ENCODE results near the gene TXNDC11.
"Not testable (repeated sequence)": the region's sequence is repeated elsewhere in the genome, so short reads cannot be mapped to it uniquely, and the experiment has no call there.

TXNDC11 gene

GRCh38 chr16:11742536-11743307, at the start of gene TXNDC11:
TXNDC11 (minus strand) TSS chr16:11742857; CDS start chr16:11742730, 127 bp downstream.
- peaks cover 6% of the 10 kb centered on the region for H3K36me3 ChIP-seq (ENCODE audit: control insufficient read depth, insufficient read depth, low read length, severe bottlenecking)
- peaks cover 29% of the 10 kb centered on the region for H3K4me1 ChIP-seq (ENCODE audit: control insufficient read depth, insufficient read depth, low read length)
- peak; percentile 99 for DNase-seq (ENCODE audit: low read depth)
- peak within 1 kb of the TSS; percentile 99 for H3K4me3 ChIP-seq (ENCODE audit: low read length)
- H3K9me3 ChIP-seq (ENCODE audit: control insufficient read depth, low read length), result no peaks in the 10 kb centered on the region
- H3K27me3 ChIP-seq (replicated peaks; ENCODE audit: control insufficient read depth, insufficient read depth, low read length), result no peaks in the 10 kb centered on the region
- H3K9ac ChIP-seq (ENCODE audit: low read length), result peak within 1 kb of the TSS; percentile 97

GRCh38 chr16:11791144-11791828, 48.6 kb upstream of the TXNDC11 start:
- no peak overlapping the region for H3K4me3 ChIP-seq (ENCODE audit: low read length)
- H3K9me3 ChIP-seq (ENCODE audit: control insufficient read depth, low read length), result no peaks in the 10 kb centered on the region
- no peaks in the 10 kb centered on the region for H3K27me3 ChIP-seq (replicated peaks; ENCODE audit: control insufficient read depth, insufficient read depth, low read length)
- peaks cover 60% of the 10 kb centered on the region for H3K4me1 ChIP-seq (ENCODE audit: control insufficient read depth, insufficient read depth, low read length)
- DNase-seq (ENCODE audit: low read depth), result no peak
- no peaks in the 10 kb centered on the region for H3K36me3 ChIP-seq (ENCODE audit: control insufficient read depth, insufficient read depth, low read length, severe bottlenecking)
- H3K9ac ChIP-seq (ENCODE audit: low read length), result no peak overlapping the region

GRCh38 chr16:11788914-11789313, 46.3 kb upstream of the TXNDC11 start:
- Histone ChIP-seq H3K9ac (ENCODE audit: low read length) (no peak overlapping the region), H3K27me3 (replicated peaks; ENCODE audit: control insufficient read depth, insufficient read depth, low read length) (no peaks in the 10 kb centered on the region), H3K36me3 (ENCODE audit: control insufficient read depth, insufficient read depth, low read length, severe bottlenecking) (no peaks in the 10 kb centered on the region), H3K4me1 (ENCODE audit: control insufficient read depth, insufficient read depth, low read length) (peaks cover 40% of the 10 kb centered on the region), H3K4me3 (ENCODE audit: low read length) (no peak overlapping the region), H3K9me3 (ENCODE audit: control insufficient read depth, low read length) (no peaks in the 10 kb centered on the region)
- DNase-seq (ENCODE audit: low read depth), result no peak

- H3K36me3 ChIP-seq (ENCODE audit: control insufficient read depth, insufficient read depth, low read length, severe bottlenecking); H3K4me3 ChIP-seq (ENCODE audit: low read length); H3K9me3 ChIP-seq (ENCODE audit: control insufficient read depth, low read length); H3K9ac ChIP-seq (ENCODE audit: low read length); DNase-seq (ENCODE audit: low read depth); H3K27me3 ChIP-seq (replicated peaks; ENCODE audit: control insufficient read depth, insufficient read depth, low read length): not testable (repeated sequence)
- peaks cover 44% of the 10 kb centered on the region for H3K4me1 ChIP-seq (ENCODE audit: control insufficient read depth, insufficient read depth, low read length)
Observed at GRCh38 chr16:11784980-11785599, 42.4 kb upstream of the TXNDC11 start.

- not testable (repeated sequence) for H3K9ac ChIP-seq (ENCODE audit: low read length); H3K36me3 ChIP-seq (ENCODE audit: control insufficient read depth, insufficient read depth, low read length, severe bottlenecking); H3K4me3 ChIP-seq (ENCODE audit: low read length); H3K9me3 ChIP-seq (ENCODE audit: control insufficient read depth, low read length); DNase-seq (ENCODE audit: low read depth); H3K27me3 ChIP-seq (replicated peaks; ENCODE audit: control insufficient read depth, insufficient read depth, low read length)
- H3K4me1 ChIP-seq (ENCODE audit: control insufficient read depth, insufficient read depth, low read length), result peaks cover 44% of the 10 kb centered on the region
Observed at GRCh38 chr16:11784381-11784780, 41.7 kb upstream of the TXNDC11 start.

- H3K4me1 ChIP-seq (ENCODE audit: control insufficient read depth, insufficient read depth, low read length), result peaks cover 42% of the 10 kb centered on the region
- peak; percentile 45 for DNase-seq (ENCODE audit: low read depth)
- H3K4me3 ChIP-seq (ENCODE audit: low read length), result peak overlapping the region; percentile 65
- peaks cover 11% of the 10 kb centered on the region for H3K36me3 ChIP-seq (ENCODE audit: control insufficient read depth, insufficient read depth, low read length, severe bottlenecking)
- H3K9ac ChIP-seq (ENCODE audit: low read length), result peak overlapping the region; percentile 64
- no peaks in the 10 kb centered on the region for H3K27me3 ChIP-seq (replicated peaks; ENCODE audit: control insufficient read depth, insufficient read depth, low read length)
- no peaks in the 10 kb centered on the region for H3K9me3 ChIP-seq (ENCODE audit: control insufficient read depth, low read length)
Observed at GRCh38 chr16:11784038-11784369, 41.3 kb upstream of the TXNDC11 start.

GRCh38 chr16:11783319-11784037, 40.8 kb upstream of the TXNDC11 start:
- peak; percentile 45 for DNase-seq (ENCODE audit: low read depth)

GRCh38 chr16:11781773-11782172, 39.1 kb upstream of the TXNDC11 start:
- Histone ChIP-seq H3K9ac (ENCODE audit: low read length) (peak overlapping the region; percentile 64), H3K9me3 (ENCODE audit: control insufficient read depth, low read length) (no peaks in the 10 kb centered on the region), H3K4me3 (ENCODE audit: low read length) (peak overlapping the region; percentile 65), H3K27me3 (replicated peaks; ENCODE audit: control insufficient read depth, insufficient read depth, low read length) (no peaks in the 10 kb centered on the region), H3K36me3 (ENCODE audit: control insufficient read depth, insufficient read depth, low read length, severe bottlenecking) (peaks cover 27% of the 10 kb centered on the region), H3K4me1 (ENCODE audit: control insufficient read depth, insufficient read depth, low read length) (peaks cover 34% of the 10 kb centered on the region)
- no peak for DNase-seq (ENCODE audit: low read depth)

More at GRCh38 chr16:11783319-11784037, 40.8 kb upstream of the TXNDC11 start:
- Histone ChIP-seq H3K27me3 (replicated peaks; ENCODE audit: control insufficient read depth, insufficient read depth, low read length) (no peaks in the 10 kb centered on the region), H3K36me3 (ENCODE audit: control insufficient read depth, insufficient read depth, low read length, severe bottlenecking) (peaks cover 14% of the 10 kb centered on the region), H3K9me3 (ENCODE audit: control insufficient read depth, low read length) (no peaks in the 10 kb centered on the region), H3K4me3 (ENCODE audit: low read length) (peak overlapping the region; percentile 65), H3K9ac (ENCODE audit: low read length) (peak overlapping the region; percentile 64), H3K4me1 (ENCODE audit: control insufficient read depth, insufficient read depth, low read length) (peaks cover 37% of the 10 kb centered on the region)

- no peak overlapping the region for H3K4me3 ChIP-seq (ENCODE audit: low read length)
- no peaks in the 10 kb centered on the region for H3K9me3 ChIP-seq (ENCODE audit: control insufficient read depth, low read length)
- H3K36me3 ChIP-seq (ENCODE audit: control insufficient read depth, insufficient read depth, low read length, severe bottlenecking), result peaks cover 33% of the 10 kb centered on the region
- H3K27me3 ChIP-seq (replicated peaks; ENCODE audit: control insufficient read depth, insufficient read depth, low read length), result no peaks in the 10 kb centered on the region
- DNase-seq (ENCODE audit: low read depth), result peak; percentile 44
- H3K4me1 ChIP-seq (ENCODE audit: control insufficient read depth, insufficient read depth, low read length), result peaks cover 34% of the 10 kb centered on the region
- H3K9ac ChIP-seq (ENCODE audit: low read length), result no peak overlapping the region
Observed at GRCh38 chr16:11780991-11781680, 38.5 kb upstream of the TXNDC11 start.

- no peak for DNase-seq (ENCODE audit: low read depth)
- Histone ChIP-seq H3K36me3 (ENCODE audit: control insufficient read depth, insufficient read depth, low read length, severe bottlenecking) (peaks cover 54% of the 10 kb centered on the region), H3K4me1 (ENCODE audit: control insufficient read depth, insufficient read depth, low read length) (peaks cover 34% of the 10 kb centered on the region), H3K9me3 (ENCODE audit: control insufficient read depth, low read length) (no peaks in the 10 kb centered on the region), H3K4me3 (ENCODE audit: low read length) (no peak overlapping the region), H3K9ac (ENCODE audit: low read length) (no peak overlapping the region), H3K27me3 (replicated peaks; ENCODE audit: control insufficient read depth, insufficient read depth, low read length) (no peaks in the 10 kb centered on the region)
Observed at GRCh38 chr16:11779074-11779473, 36.4 kb upstream of the TXNDC11 start.

All from adipocyte (in vitro differentiated cells).